ENCODE results near the gene CNKSR3. TPM values are rescaled to one million over a fixed set of nuclear protein-coding genes. Genes with fewer than 3 reads are reported as not detected.

CNKSR3 gene
- total and polyA plus RNA-seq, 2 of the 8 experiments (the other 6 are each of a cell fraction or from before 2014, with no cell fraction given): 1.2 to 6.2 TPM

DNA sequence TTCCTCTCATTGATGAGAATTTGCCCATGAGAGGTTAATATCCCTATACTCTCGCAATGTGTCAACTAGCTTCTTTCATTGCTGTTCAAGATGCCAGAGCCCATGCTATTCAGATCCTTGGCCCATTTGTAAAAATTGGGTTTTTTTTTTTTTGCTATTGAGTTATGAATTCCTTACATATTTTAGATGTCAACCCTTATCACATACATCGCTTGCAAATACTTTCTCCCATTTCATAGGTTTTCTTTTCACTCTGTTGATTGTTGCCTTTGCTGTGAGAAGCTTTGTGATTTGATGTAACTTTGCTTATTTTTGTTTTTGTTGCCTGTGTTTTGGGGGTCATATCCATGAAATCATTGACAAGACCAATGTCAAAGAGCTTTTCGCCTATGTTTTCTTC lies 121.7 kb downstream of the CNKSR3 start:
- H3K23me2 ChIP-seq (ENCODE audit: low read depth, low read length): no peaks in the 10 kb centered on the region
- no peak overlapping the region for H4K8ac ChIP-seq (ENCODE audit: extremely low read depth, insufficient read depth, low read length)
- no peak overlapping the region for H2BK15ac ChIP-seq (ENCODE audit: low read length)
- no peaks in the 10 kb centered on the region for H3K36me3 ChIP-seq (ENCODE audit: control insufficient read depth in 2 of 4, insufficient read depth in 4 of 4, low read length in 3 of 4)
- 91% methylated on average over 3 of the region's 3 CpGs; no CpG with 5 or more reads in 1 of the 2 experiments for WGBS, 2 experiments (ENCODE audit: extremely low coverage in 1 of 2, insufficient coverage in 1 of 2, insufficient read length in 1 of 2, insufficient replicate concordance in 2 of 2, low coverage in 1 of 2, low lambda C conversion rate in 2 of 2, missing lambda C conversion rate in 1 of 2)
- H4K20me1 ChIP-seq (replicated peaks in 1 of 2; ENCODE audit: control insufficient read depth in 1 of 2, insufficient read depth in 2 of 2, low read length in 2 of 2): no peaks in the 10 kb centered on the region
- no peak overlapping the region for H4K91ac ChIP-seq (replicated peaks; ENCODE audit: insufficient read length, low read length)
- H3K18ac ChIP-seq (ENCODE audit: extremely low read depth, low read length): no peak overlapping the region
- H4K5ac ChIP-seq (ENCODE audit: insufficient read length, low read depth, low read length): no peak overlapping the region
- H2AFZ ChIP-seq (ENCODE audit: low read length): no peak overlapping the region
- CTCF ChIA-PET (ENCODE audit: partially characterized antibody): interaction anchor here (0.6 to 1.7 kb wide), 3 partner anchors 18 to 234 kb away, joined by 3 to 4 read pairs (median 3); no protein-coding TSS in a partner anchor
- no peak overlapping the region for H3K23ac ChIP-seq (ENCODE audit: insufficient read length)
- peaks cover 0 to 3% of the 10 kb centered on the region in 2 experiments; a peak in 1 of 4 replicates for H3K9me3 ChIP-seq (ENCODE audit: insufficient read depth in 2 of 2, low read depth in 1 of 2, low read length in 1 of 2)
- H2AK5ac ChIP-seq (ENCODE audit: low read depth, low read length): no peak overlapping the region
- no peak overlapping the region for H2BK5ac ChIP-seq (ENCODE audit: low read depth, low read length)
- no peaks in the 10 kb centered on the region for H3K27me3 ChIP-seq (replicated peaks in 1 of 4; ENCODE audit: control insufficient read depth in 3 of 4, extremely low read depth in 1 of 4, insufficient read depth in 3 of 4, low read length in 3 of 4)
- POLR2A ChIA-PET (ENCODE audit: partially characterized antibody): interaction anchor here (0.6 kb wide), 2 partner anchors 310 to 952 kb away, joined by 4 read pairs; no protein-coding TSS in a partner anchor
- H2BK20ac ChIP-seq (ENCODE audit: low read length): no peak overlapping the region
- H3K4ac ChIP-seq (replicated peaks; ENCODE audit: insufficient read length, low read depth, low read length): no peak overlapping the region
- no peak overlapping the region for H3K9ac ChIP-seq (replicated peaks in 1 of 4; ENCODE audit: extremely low read depth in 1 of 4, low read depth in 3 of 4, low read length in 3 of 4)
- H3K4me1 ChIP-seq (replicated peaks in 1 of 4; ENCODE audit: control insufficient read depth in 3 of 4, insufficient read depth in 4 of 4, low read length in 3 of 4): no peaks in the 10 kb centered on the region
- H3K56ac ChIP-seq (replicated peaks; ENCODE audit: insufficient read length, low read depth, low read length): no peak overlapping the region
- no peak overlapping the region for H3K4me3 ChIP-seq (ENCODE audit: extremely low read depth in 1 of 4, insufficient read depth in 2 of 4, low read depth in 3 of 4, low read length in 4 of 4)
- H3K27ac ChIP-seq (ENCODE audit: low read depth, low read length): no peak overlapping the region
- no peak overlapping the region for H2BK120ac ChIP-seq (replicated peaks; ENCODE audit: low read depth, low read length)
- H3K4me2 ChIP-seq (ENCODE audit: insufficient read depth in 1 of 2, low read depth in 2 of 2, low read length in 2 of 2): no peak overlapping the region
- H3K79me2 ChIP-seq (ENCODE audit: control insufficient read depth in 1 of 2, insufficient read depth in 2 of 2, low read length in 2 of 2): no peaks in the 10 kb centered on the region
- no peak overlapping the region for H2BK12ac ChIP-seq (ENCODE audit: low read depth, low read length)
- no peak overlapping the region for H3K14ac ChIP-seq (ENCODE audit: insufficient read length)
- FAIRE-seq (no peak), DNase-seq (ENCODE audit: low read depth in 1 of 2, low spot score in 2 of 2) (no peak)
- H3K79me1 ChIP-seq (ENCODE audit: low read depth, low read length): no peaks in the 10 kb centered on the region
- TF ChIP-seq EGR1 (IDR thresholded peaks at IDR 0.05; ENCODE audit: borderline replicate concordance, low read depth, low read length) (no peak), CBX8 (IDR thresholded peaks at IDR 0.05; ENCODE audit: borderline replicate concordance, low read depth, low read length) (no peak)
